GM12875 (cell line): ENCODE measurements around the gene RTN4IP1.

Source experiments
- H3K4me3 ChIP-seq: one replicate; pipeline ENCODE4 v1.5.1; 2011; ENCODE audit warnings: low read depth, low read length, control low read depth
- CTCF ChIP-seq: IDR thresholded peaks from 2 replicates; pipeline ENCODE4 v1.5.1; 2011; ENCODE audit warnings: low read depth, mild to moderate bottlenecking, control low read depth, inconsistent platforms, low read length, moderate library complexity, borderline replicate concordance; ENCODE audit not compliant: insufficient read depth

Gene RTN4IP1

GRCh38 chr6:106530502-106530901 is 98.8 kb downstream of the RTN4IP1 start:
- H3K4me3 ChIP-seq = no peak overlapping the region
- no peak for TF ChIP-seq CTCF

GRCh38 chr6:106530026-106530425 is 99.3 kb downstream of the RTN4IP1 start:
- TF ChIP-seq CTCF = no peak

GRCh38 chr6:106529438-106529837 is 99.9 kb downstream of the RTN4IP1 start:
- no peak overlapping the region for H3K4me3 ChIP-seq
- TF ChIP-seq CTCF = no peak

More at GRCh38 chr6:106530026-106530425, 99.3 kb downstream of the RTN4IP1 start:
- no peak overlapping the region for H3K4me3 ChIP-seq

GRCh38 chr6:106528521-106528920 is 100.8 kb downstream of the RTN4IP1 start:
- TF ChIP-seq CTCF = no peak
- H3K4me3 ChIP-seq = no peak overlapping the region

- H3K4me3 ChIP-seq = no peak overlapping the region
- no peak for TF ChIP-seq CTCF
Measured at GRCh38 chr6:106527979-106528378, 101.3 kb downstream of the RTN4IP1 start.

- no peak for TF ChIP-seq CTCF
- H3K4me3 ChIP-seq = no peak overlapping the region
Measured at GRCh38 chr6:106527117-106527516, 102.2 kb downstream of the RTN4IP1 start.

GRCh38 chr6:106525882-106526275 is 103.4 kb downstream of the RTN4IP1 start:
- TF ChIP-seq CTCF = no peak
- H3K4me3 ChIP-seq = no peak overlapping the region
